GM12873 (cell line): ENCODE data around the gene IL37.

Experiments used
- CTCF ChIP-seq: IDR thresholded peaks from 2 replicates; pipeline ENCODE4 v1.5.1; 2012; ENCODE audit warnings: low read depth, mild to moderate bottlenecking, moderate library complexity, low read length, control low read depth; ENCODE audit not compliant: insufficient read depth; ENCODE audit errors: missing control alignments

The IL37 gene

GRCh38 chr2:112876257-112876970 lies 34.6 kb upstream of the IL37 start:
- no peak for TF ChIP-seq CTCF

GRCh38 chr2:112876971-112877361 lies 34.0 kb upstream of the IL37 start:
- TF ChIP-seq CTCF, result no peak

GRCh38 chr2:112877423-112877822 lies 33.5 kb upstream of the IL37 start:
- no peak for TF ChIP-seq CTCF

GRCh38 chr2:112879491-112880041 lies 31.4 kb upstream of the IL37 start:
- TF ChIP-seq CTCF, result no peak

- TF ChIP-seq CTCF, result no peak
Observed at GRCh38 chr2:112880091-112880531, 30.9 kb upstream of the IL37 start.

GRCh38 chr2:112880696-112881095 lies 30.3 kb upstream of the IL37 start:
- TF ChIP-seq CTCF, result peak; percentile 11

- no peak for TF ChIP-seq CTCF
Observed at GRCh38 chr2:112881217-112881985, 29.6 kb upstream of the IL37 start.
